Measurements from ENCODE around the gene GLCCI1.

GRCh38 chr7:8136051-8136730 is 167.6 kb downstream of the GLCCI1 start:
- TF ChIP-seq CTCF (IDR thresholded peaks at IDR 0.05 in 2 of 3, conservative IDR thresholded peaks at IDR 0.05 in 1 of 3; ENCODE audit: borderline replicate concordance in 1 of 3, insufficient read depth in 1 of 3, low read depth in 2 of 3, low read length in 2 of 3) (no peak), EZH2phosphoT487 (IDR thresholded peaks at IDR 0.05; ENCODE audit: borderline replicate concordance) (no peak), POLR2AphosphoS5 (IDR thresholded peaks at IDR 0.05; ENCODE audit: low read depth, low read length) (no peak), POLR2A (IDR thresholded peaks at IDR 0.05; ENCODE audit: borderline replicate concordance, extremely low read depth, insufficient read depth, insufficient read length) (no peak), EZH2 (IDR thresholded peaks at IDR 0.05) (no peak), CBX3 (IDR thresholded peaks at IDR 0.05; ENCODE audit: low read depth) (no peak), SRF (IDR thresholded peaks at IDR 0.05; ENCODE audit: low read depth) (no peak)

Measured in HCT116 (cell line).